GM20000 (cell line): Measurements from ENCODE around the gene BAG5.

Source experiments
- DNase-seq: peaks from one replicate; pipeline ENCODE4 v3.0.0; 2012; ENCODE audit warnings: low spot score
- CTCF ChIP-seq: IDR thresholded peaks from 2 replicates; pipeline ENCODE4 v1.5.1; 2012; ENCODE audit warnings: mild to moderate bottlenecking, control low read depth; ENCODE audit errors: extremely low read depth, missing control alignments

BAG5 gene

GRCh38 chr14:103521951-103522563, 40.4 kb downstream of the BAG5 start:
- no peak for TF ChIP-seq CTCF
- DNase-seq = peak; percentile 64

GRCh38 chr14:103521438-103521950, 41.0 kb downstream of the BAG5 start:
- peak; percentile 63 for DNase-seq
- TF ChIP-seq CTCF = no peak

- TF ChIP-seq CTCF = peak; percentile 32
- peak; percentile 87 for DNase-seq
Measured at GRCh38 chr14:103520657-103521437, 41.6 kb downstream of the BAG5 start.

GRCh38 chr14:103520269-103520656, 42.2 kb downstream of the BAG5 start:
- no peak for DNase-seq
- TF ChIP-seq CTCF = no peak

GRCh38 chr14:103519837-103520212, 42.6 kb downstream of the BAG5 start:
- TF ChIP-seq CTCF = no peak
- DNase-seq = no peak

- DNase-seq = peak; percentile 42
- no peak for TF ChIP-seq CTCF
Measured at GRCh38 chr14:103519043-103519836, 43.2 kb downstream of the BAG5 start.

GRCh38 chr14:103518422-103519042, 43.9 kb downstream of the BAG5 start:
- DNase-seq = peak; percentile 88
- peak; percentile 93 for TF ChIP-seq CTCF
